Natural killer cell (primary cell): Measurements from ENCODE around the gene ADORA2A. TPM values are rescaled to one million over a fixed set of nuclear protein-coding genes. Genes with fewer than 3 reads are reported as not detected.

Experiments
- ATAC-seq, 3 donors: fragments of 150-1000 bp in 2 of 3; fragments of 200-7000 bp in 1 of 3; cut with Tn5 transposase; 1 replicate in 1 of 3; 2 replicates in 2 of 3; pipeline ENCODE4 v1.10.0; 2021; ENCODE audit warnings: mild to moderate bottlenecking in 2 of 3, moderate library complexity in 2 of 3
- DNase-seq, 2 donors: peaks; one replicate each; pipeline versions ENCODE4 v3.0.0 to v3.0.0-alpha.2; 2013 to 2021; ENCODE audit warnings: mixed read lengths in 1 of 2
- H3K27ac ChIP-seq: one replicate; pipeline ENCODE4 v1.5.1; 2013; ENCODE audit warnings: mild to moderate bottlenecking, low read length
- H3K27me3 ChIP-seq: one replicate; pipeline ENCODE4 v1.6.1; 2013; ENCODE audit warnings: low read length; ENCODE audit not compliant: control insufficient read depth, insufficient read depth
- H3K36me3 ChIP-seq: one replicate; pipeline ENCODE4 v1.6.1; 2013; ENCODE audit warnings: low read length; ENCODE audit not compliant: control insufficient read depth, insufficient read depth
- H3K4me1 ChIP-seq: one replicate; pipeline ENCODE4 v1.6.1; 2013; ENCODE audit warnings: low read length; ENCODE audit not compliant: control insufficient read depth, insufficient read depth
- H3K4me3 ChIP-seq: one replicate; pipeline ENCODE4 v1.5.1; 2013; ENCODE audit warnings: low read length
- H3K9me3 ChIP-seq: one replicate; pipeline ENCODE4 v1.6.1; 2013; ENCODE audit warnings: low read length; ENCODE audit not compliant: control insufficient read depth, insufficient read depth
- H3K27ac Mint-ChIP-seq, 2 donors: one replicate each; pipeline ENCODE4 v1.8.0; 2022; ENCODE audit warnings: mild to moderate bottlenecking in 2 of 2, mixed read lengths in 2 of 2, moderate library complexity in 1 of 2
- H3K27me3 Mint-ChIP-seq, 2 donors: one replicate each; pipeline ENCODE4 v1.8.0; 2022; ENCODE audit warnings: low read depth in 2 of 2, mixed read lengths in 2 of 2
- H3K36me3 Mint-ChIP-seq: one replicate; pipeline ENCODE4 v1.8.0; 2022; ENCODE audit warnings: mixed read lengths
- H3K4me1 Mint-ChIP-seq, 2 donors: one replicate each; pipeline ENCODE4 v1.8.0; 2022; ENCODE audit warnings: mixed read lengths in 2 of 2
- H3K4me3 Mint-ChIP-seq: one replicate; pipeline ENCODE4 v1.8.0; 2022; ENCODE audit warnings: mild to moderate bottlenecking, moderate library complexity, mixed read lengths
- H3K9me3 Mint-ChIP-seq, 2 donors: one replicate each; pipeline ENCODE4 v1.8.0; 2022; ENCODE audit warnings: mixed read lengths in 2 of 2
- WGBS: methylation state at CpG from one replicate; pipeline ENCODE4 v1.1.7; 2013; ENCODE audit warnings: missing lambda C conversion rate; ENCODE audit not compliant: insufficient coverage; 5-methylcytosine and 5-hydroxymethylcytosine counted together
- intact Hi-C: fragments of 100-400 bp; cut with micrococcal nuclease; formaldehyde crosslinking; loops from one replicate; pipeline ENCODE4 v1.14.2; 2022
- total RNA-seq, 4 donors: library from RNA; stranded (reverse); fragments of 120-200 nt in 1 of 4; gene quantifications; one replicate each; pipeline versions ENCODE4 v1.2.3 to v1.2.4, GENCODE V29; 2013 to 2022
- TF ChIP-seq, protein P1 (sequence below): fragments of 200-600 bp; IDR thresholded peaks from one replicate; pipeline ENCODE4 v1.8.0; 2022; ENCODE audit warnings: antibody characterized with exemption

Gene ADORA2A
- total RNA-seq, 3 donors from 2014 or later (not counting 1 experiment from before 2014, with no cell fraction given): 11.0 to 15.0 (median 11.7) TPM

- no peaks in the 10 kb centered on the region for H3K27me3 ChIP-seq
- DNase-seq (no peak), ATAC-seq (no peak)
- Mint-ChIP-seq H3K27me3 (peaks cover 7 to 8% of the 10 kb centered on the region in 2 donors), H3K9me3 (no peaks in the 10 kb centered on the region), H3K27ac (no peak overlapping the region), H3K36me3 (no peaks in the 10 kb centered on the region), H3K4me3 (no peak overlapping the region), H3K4me1 (peaks cover 6 to 11% of the 10 kb centered on the region in 2 donors)
- H3K4me3 ChIP-seq: no peak overlapping the region
- intact Hi-C loops: no loop called here
- H3K4me1 ChIP-seq: peaks cover 21% of the 10 kb centered on the region
- H3K9me3 ChIP-seq: no peaks in the 10 kb centered on the region
- WGBS: 86% methylated on average over 11 of the region's 11 CpGs
- H3K36me3 ChIP-seq: peaks cover 8% of the 10 kb centered on the region
- TF ChIP-seq, protein P1, sequence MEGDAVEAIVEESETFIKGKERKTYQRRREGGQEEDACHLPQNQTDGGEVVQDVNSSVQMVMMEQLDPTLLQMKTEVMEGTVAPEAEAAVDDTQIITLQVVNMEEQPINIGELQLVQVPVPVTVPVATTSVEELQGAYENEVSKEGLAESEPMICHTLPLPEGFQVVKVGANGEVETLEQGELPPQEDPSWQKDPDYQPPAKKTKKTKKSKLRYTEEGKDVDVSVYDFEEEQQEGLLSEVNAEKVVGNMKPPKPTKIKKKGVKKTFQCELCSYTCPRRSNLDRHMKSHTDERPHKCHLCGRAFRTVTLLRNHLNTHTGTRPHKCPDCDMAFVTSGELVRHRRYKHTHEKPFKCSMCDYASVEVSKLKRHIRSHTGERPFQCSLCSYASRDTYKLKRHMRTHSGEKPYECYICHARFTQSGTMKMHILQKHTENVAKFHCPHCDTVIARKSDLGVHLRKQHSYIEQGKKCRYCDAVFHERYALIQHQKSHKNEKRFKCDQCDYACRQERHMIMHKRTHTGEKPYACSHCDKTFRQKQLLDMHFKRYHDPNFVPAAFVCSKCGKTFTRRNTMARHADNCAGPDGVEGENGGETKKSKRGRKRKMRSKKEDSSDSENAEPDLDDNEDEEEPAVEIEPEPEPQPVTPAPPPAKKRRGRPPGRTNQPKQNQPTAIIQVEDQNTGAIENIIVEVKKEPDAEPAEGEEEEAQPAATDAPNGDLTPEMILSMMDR: no peak
- no peak overlapping the region for H3K27ac ChIP-seq
These were observed 6.4 kb upstream of the ADORA2A start for GRCh38 chr22:24420977-24421343.

DNA sequence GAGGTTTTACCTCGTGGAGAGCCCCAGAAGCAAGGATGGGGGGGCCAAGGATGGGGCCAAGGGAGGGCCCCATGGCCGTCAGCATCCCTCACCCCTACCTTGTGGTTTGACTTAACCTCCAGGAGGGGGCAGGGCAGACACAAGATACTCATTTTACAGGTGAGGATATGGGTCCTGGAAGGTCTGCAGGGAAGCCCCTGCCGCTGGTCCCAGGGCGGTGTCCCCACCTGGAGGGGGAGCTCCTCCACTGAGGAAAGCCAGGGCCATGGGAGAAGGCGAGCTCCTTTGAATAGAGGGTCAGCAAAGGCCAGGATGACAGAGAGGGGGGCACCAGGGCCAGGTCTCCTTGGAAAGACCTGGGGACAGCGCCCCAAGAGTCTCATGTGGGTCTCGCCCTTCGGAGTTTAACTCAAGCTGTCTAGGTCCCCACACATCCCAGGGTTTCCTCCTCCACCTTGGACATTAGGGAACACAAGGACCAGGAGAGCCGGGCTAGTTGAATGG, 5.9 kb upstream of the ADORA2A start:
- DNase-seq: peak in 1 of 2 donors; percentile 71
- H3K27me3 Mint-ChIP-seq: peaks cover 9 to 12% of the 10 kb centered on the region in 2 donors
- H3K36me3 Mint-ChIP-seq: no peaks in the 10 kb centered on the region
- TF ChIP-seq, protein P1: no peak
- no peak overlapping the region for H3K4me3 ChIP-seq
- no peak overlapping the region for H3K4me3 Mint-ChIP-seq
- no peak overlapping the region for H3K27ac ChIP-seq
- H3K9me3 Mint-ChIP-seq: no peaks in the 10 kb centered on the region
- no peaks in the 10 kb centered on the region for H3K27me3 ChIP-seq
- H3K36me3 ChIP-seq: peaks cover 3% of the 10 kb centered on the region
- no peak overlapping the region for H3K27ac Mint-ChIP-seq
- 65% methylated on average over 8 of the region's 9 CpGs for WGBS
- ATAC-seq: no peak
- intact Hi-C loops: no loop called here
- no peaks in the 10 kb centered on the region for H3K9me3 ChIP-seq
- H3K4me1 ChIP-seq: peaks cover 27% of the 10 kb centered on the region
- H3K4me1 Mint-ChIP-seq: peaks cover 12 to 16% of the 10 kb centered on the region in 2 donors

DNA sequence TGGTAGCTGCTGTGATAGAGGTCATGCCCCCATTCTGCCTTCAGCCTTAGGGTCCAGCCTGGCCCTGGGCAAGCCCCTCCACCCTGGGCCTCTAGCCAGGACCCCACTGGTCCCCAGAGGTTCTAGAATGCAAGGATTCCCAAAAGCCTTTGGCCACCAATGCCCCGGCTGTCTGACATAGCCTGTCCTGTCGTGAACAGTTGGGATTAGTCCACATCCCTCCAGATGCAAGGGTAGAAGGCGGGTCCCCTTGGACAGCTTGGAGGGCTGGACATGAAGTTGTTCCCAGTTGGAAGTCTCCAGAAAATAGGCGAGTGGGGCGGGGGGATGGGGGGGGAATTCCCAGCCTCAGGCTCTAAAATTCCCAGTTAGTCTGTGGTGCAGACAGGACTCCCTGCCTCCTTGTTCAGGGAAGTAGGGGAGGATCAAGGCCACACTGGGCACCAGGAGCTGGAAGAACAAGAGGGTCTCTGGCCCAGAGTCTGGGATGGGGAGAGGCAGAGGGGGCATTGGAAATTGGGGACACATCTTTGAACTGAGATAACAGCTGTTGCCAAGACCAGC, 5.2 kb upstream of the ADORA2A start:
- H3K4me1 Mint-ChIP-seq: peaks cover 18 to 23% of the 10 kb centered on the region in 2 donors
- no peaks in the 10 kb centered on the region for H3K9me3 Mint-ChIP-seq
- H3K27ac ChIP-seq: no peak overlapping the region
- 95% methylated on average over 5 of the region's 5 CpGs for WGBS
- peak overlapping the region; percentile 73 for H3K4me3 Mint-ChIP-seq
- H3K27ac Mint-ChIP-seq: no peak overlapping the region
- ATAC-seq (no peak), DNase-seq (no peak)
- no peaks in the 10 kb centered on the region for H3K9me3 ChIP-seq
- intact Hi-C loops: loop anchor here (2.0 kb wide), 1 partner anchor 81 kb away; no protein-coding TSS in a partner anchor
- TF ChIP-seq, protein P1: no peak
- H3K36me3 ChIP-seq: no peaks in the 10 kb centered on the region
- no peaks in the 10 kb centered on the region for H3K36me3 Mint-ChIP-seq
- H3K4me1 ChIP-seq: peaks cover 34% of the 10 kb centered on the region
- H3K27me3 Mint-ChIP-seq: peaks cover 9 to 14% of the 10 kb centered on the region in 2 donors
- H3K4me3 ChIP-seq: no peak overlapping the region
- H3K27me3 ChIP-seq: no peaks in the 10 kb centered on the region
